HepG2 (cell line): Measurements from ENCODE around the gene C1S. TPM values are rescaled to one million over a fixed set of nuclear protein-coding genes. Genes with fewer than 3 reads are reported as not detected.

Experiments used
- ATAC-seq: fragments of 200-7000 bp; cut with Tn5 transposase; 3 replicates; pipeline ENCODE4 v1.9.1; 2020; ENCODE audit warnings: mild to moderate bottlenecking, moderate library complexity
- BruUV-seq: library from RNA; stranded (reverse); fragments of 400-500 nt; replicated peaks from 2 replicates; lab custom pipeline; 2021; lab: Mats Ljungman, UMichigan
- CTCF ChIA-PET: fragments of 300-600 bp; formaldehyde crosslinking; extraction: SDS; loops from one replicate; lab custom pipeline; 2021; ENCODE audit warnings: low total read pairs, inconsistent platforms, low intra/inter-chr PET ratio; lab: Yijun Ruan, JAX
- POLR2A ChIA-PET: fragments of 350-600 bp; sonication (Branson Sonifier 250); formaldehyde crosslinking; loops from one replicate; lab custom pipeline; 2020; ENCODE audit warnings: antibody characterized with exemption, inconsistent platforms; lab: Yijun Ruan, JAX
- DNase-seq: peaks from one replicate; pipeline ENCODE4 v3.0.0-alpha.2; 2015; ENCODE audit warnings: low spot score
- FAIRE-seq: peaks from 3 replicates; lab custom pipeline; 2011; peaks lifted over from hg19 to GRCh38; lab: Jason Lieb, UNC
- H2AFZ ChIP-seq: one replicate; pipeline ENCODE4 v1.6.1; 2011; ENCODE audit warnings: low read length, inconsistent platforms
- H3K27ac ChIP-seq: fragments of 300-600 bp; 3 replicates; pipeline ENCODE4 v1.8.0; 2011; ENCODE audit warnings: mixed run types, mild to moderate bottlenecking, mixed read lengths, low read length, inconsistent platforms; ENCODE audit not compliant: insufficient read depth; ENCODE audit errors: extremely low read length
- H3K27me3 ChIP-seq, 2 experiments: fragments of 200-600 bp in 1 of 2; 2 replicates in 1 of 2; 3 replicates in 1 of 2; pipeline versions ENCODE4 v1.6.0 to v1.8.0; 2011; ENCODE audit warnings: low read length in 2 of 2, mild to moderate bottlenecking in 2 of 2, moderate library complexity in 2 of 2, inconsistent platforms in 1 of 2; ENCODE audit not compliant: insufficient read depth in 2 of 2, control insufficient read depth in 1 of 2
- H3K36me3 ChIP-seq, 2 experiments: fragments of 200-600 bp in 1 of 2; replicated peaks in 1 of 2; 2 replicates in 1 of 2; 3 replicates in 1 of 2; pipeline versions ENCODE4 v1.5.1 to v1.8.0; 2011; ENCODE audit warnings: low read length in 2 of 2, inconsistent platforms in 1 of 2; ENCODE audit not compliant: insufficient read depth in 2 of 2, control insufficient read depth in 1 of 2
- H3K4me1 ChIP-seq: 2 replicates; pipeline ENCODE4 v1.5.1; 2012; ENCODE audit warnings: low read length, inconsistent platforms; ENCODE audit not compliant: insufficient read depth
- H3K4me2 ChIP-seq: 2 replicates; pipeline ENCODE4 v1.6.0; 2011; ENCODE audit warnings: low read depth, low read length, inconsistent platforms
- H3K4me3 ChIP-seq, 3 experiments: fragments of 200-600 bp in 1 of 3; sonication (generic), shearing (Covaris generic) in 1 of 3; replicated peaks in 1 of 3; 2 replicates each; pipeline ENCODE4 v1.5.1; 2011 to 2016; ENCODE audit warnings: low read length in 3 of 3, inconsistent platforms in 2 of 3, low read depth in 2 of 3, mild to moderate bottlenecking in 2 of 3, control low read depth in 1 of 3, mixed read lengths in 1 of 3; ENCODE audit not compliant: insufficient read depth in 1 of 3
- H3K79me2 ChIP-seq: one replicate; pipeline ENCODE4 v1.6.1; 2011; ENCODE audit warnings: low read length, inconsistent platforms; ENCODE audit not compliant: insufficient read depth
- H3K9ac ChIP-seq: 2 replicates; pipeline ENCODE4 v1.6.0; 2011; ENCODE audit warnings: mild to moderate bottlenecking, low read depth, low read length, inconsistent platforms; ENCODE audit not compliant: insufficient read depth
- H3K9me3 ChIP-seq: 2 replicates; pipeline ENCODE4 v1.5.1; 2012; ENCODE audit warnings: mild to moderate bottlenecking, low read length
- H4K20me1 ChIP-seq: 2 replicates; pipeline ENCODE4 v1.6.0; 2011; ENCODE audit warnings: inconsistent platforms, mild to moderate bottlenecking, low read length, moderate library complexity; ENCODE audit not compliant: insufficient read depth
- MIXL1 ChIP-seq: IDR thresholded peaks from 2 replicates; pipeline ENCODE4 v1.6.1; 2016
- MNT ChIP-seq: fragments of 450-650 bp; IDR thresholded peaks from 2 replicates; pipeline ENCODE4 v1.6.1; 2016
- PRDM15 ChIP-seq: sonication (generic); formaldehyde crosslinking; IDR thresholded peaks from 2 replicates; pipeline ENCODE4 v1.4.0; 2020; ENCODE audit warnings: missing genetic modification reagents
- RAD51 ChIP-seq: fragments of 450-650 bp; IDR thresholded peaks from 2 replicates; pipeline ENCODE4 v1.6.1; 2016; ENCODE audit warnings: borderline replicate concordance
- RFX1 ChIP-seq: fragments of 450-650 bp; IDR thresholded peaks from 2 replicates; pipeline ENCODE4 v1.6.1; 2017
- SRSF1 ChIP-seq: fragments of 200-400 bp; formaldehyde crosslinking; optimal IDR thresholded peaks from 2 replicates; pipeline ENCODE3; 2017; ENCODE audit warnings: mild to moderate bottlenecking, low read depth, low read length, moderate library complexity
- THAP11 ChIP-seq: IDR thresholded peaks from 2 replicates; pipeline ENCODE4 v1.6.1; 2016; ENCODE audit warnings: missing biosample characterization, missing genetic modification reagents
- ZFP36 ChIP-seq: fragments of 150-350 bp; IDR thresholded peaks from 2 replicates; pipeline ENCODE4 v1.6.1; 2018; ENCODE audit warnings: borderline replicate concordance, low read length, low read depth; ENCODE audit not compliant: partially characterized antibody
- ZMAT3 ChIP-seq: sonication (generic); formaldehyde crosslinking; conservative IDR thresholded peaks from 2 replicates; pipeline ENCODE4 v1.7.0; 2021; ENCODE audit warnings: missing genetic modification reagents
- ZNF605 ChIP-seq: sonication (generic); formaldehyde crosslinking; IDR thresholded peaks from 2 replicates; pipeline ENCODE4 v1.8.0; 2022; ENCODE audit warnings: mild to moderate bottlenecking, missing genetic modification reagents
- ZNF746 ChIP-seq: sonication (generic); formaldehyde crosslinking; IDR thresholded peaks from 2 replicates; pipeline ENCODE4 v1.8.0; 2022; ENCODE audit warnings: mild to moderate bottlenecking, missing genetic modification reagents
- ZSCAN21 ChIP-seq: sonication (generic); formaldehyde crosslinking; IDR thresholded peaks from 2 replicates; pipeline ENCODE4 v1.8.0; 2022; ENCODE audit warnings: mild to moderate bottlenecking, missing genetic modification reagents, moderate library complexity, borderline replicate concordance
- ZSCAN29 ChIP-seq: sonication (generic); formaldehyde crosslinking; conservative IDR thresholded peaks from 2 replicates; pipeline ENCODE4 v1.4.0; 2020; ENCODE audit warnings: mild to moderate bottlenecking, missing genetic modification reagents
- WGBS: methylation state at CpG from one replicate; pipeline ENCODE4 v1.1.6; 2017; ENCODE audit warnings: low lambda C conversion rate; 5-methylcytosine and 5-hydroxymethylcytosine counted together
- in situ Hi-C: cut with HindIII; loops from 2 replicates; pipeline ENCODE4 v1.10.0; 2017; ENCODE audit warnings: low pct_unique_long_range_greater_than_20kb; ENCODE audit not compliant: extremely low pct_ligation_motif_present
- intact Hi-C: fragments of 100-400 bp; cut with micrococcal nuclease; formaldehyde crosslinking; loops from one replicate; pipeline ENCODE4 v1.10.0; 2022; ENCODE audit not compliant: unreplicated experiment
- polyA plus RNA-seq, 8 experiments: library from polyadenylated mRNA; depleted of rRNA in 3 of 8; stranded (reverse) in 7 of 8; unstranded in 1 of 8; fragments of >200 nt; fragmentation: Illumina TruSeq in 4 of 8; extraction: Trizol in 4 of 8; gene quantifications; 2 replicates each; pipeline versions ENCODE4 v1.2.1 to v1.2.3, GENCODE V29; 2011 to 2016; ENCODE audit warnings: low read depth in 4 of 8, missing spikeins in 1 of 8, mixed read lengths in 1 of 8; ENCODE audit not compliant: insufficient read depth in 1 of 8
- total RNA-seq, 5 experiments: library from RNA; depleted of rRNA; stranded (reverse); fragments of >200 nt; fragmentation: Illumina TruSeq; extraction: Trizol; gene quantifications; 2 replicates each; pipeline ENCODE4 v1.2.3, GENCODE V29; 2016; ENCODE audit warnings: low read depth in 1 of 5
- TF ChIP-seq, protein P1 (sequence below): sonication (generic); formaldehyde crosslinking; IDR thresholded peaks from 2 replicates; pipeline ENCODE4 v1.4.0; 2020; ENCODE audit warnings: missing genetic modification reagents

C1S gene
- total and polyA plus RNA-seq, 2 of the 13 experiments (the other 11 are each of a cell fraction or from before 2014, with no cell fraction given): 14.5 to 18.2 TPM

- H3K4me1 ChIP-seq: peaks cover 27% of the 10 kb centered on the region
- ChIA-PET CTCF (interaction anchor here (0.6 to 1.9 kb wide), 5 partner anchors 21 to 170 kb away, joined by 3 to 12 read pairs (median 4); partner anchors contain the start of genes C12orf57, C1S and RNU7-1), POLR2A (interaction anchor here (1.2 kb wide), 1 partner anchor 187 kb away, joined by 3 read pairs; no protein-coding TSS in a partner anchor)
- no peak overlapping the region for H2AFZ ChIP-seq
- BruUV-seq: no TSS peak
- ATAC-seq: no peak
- no peak overlapping the region for H3K27ac ChIP-seq
- peaks cover 3 to 5% of the 10 kb centered on the region in 2 experiments; a peak in 4 of 5 replicates for H3K36me3 ChIP-seq
- H3K9me3 ChIP-seq: no peaks in the 10 kb centered on the region
- intact Hi-C loops (loop anchor here (5.0 kb wide), 1 partner anchor 187 kb away; the partner anchor contains the start of gene ATN1), in situ Hi-C loops (loop anchor here (10.0 kb wide), 2 partner anchors 49 to 169 kb away; partner anchors contain the start of genes C12orf57, C1S and RNU7-1)
- no peaks in the 10 kb centered on the region for H4K20me1 ChIP-seq
- no peaks in the 10 kb centered on the region for H3K27me3 ChIP-seq
- no peak for TF ChIP-seq ZMAT3 (CRISPR knock-in tag)
- no peak for TF ChIP-seq ZFP36
- no peak for TF ChIP-seq RAD51
- TF ChIP-seq ZNF746 (CRISPR knock-in tag): no peak
- no peak for TF ChIP-seq ZSCAN21 (CRISPR knock-in tag)
- TF ChIP-seq RFX1: no peak
- no peak for TF ChIP-seq MIXL1 (CRISPR knock-in tag)
- TF ChIP-seq ZNF605 (CRISPR knock-in tag): no peak
- TF ChIP-seq, protein P1, sequence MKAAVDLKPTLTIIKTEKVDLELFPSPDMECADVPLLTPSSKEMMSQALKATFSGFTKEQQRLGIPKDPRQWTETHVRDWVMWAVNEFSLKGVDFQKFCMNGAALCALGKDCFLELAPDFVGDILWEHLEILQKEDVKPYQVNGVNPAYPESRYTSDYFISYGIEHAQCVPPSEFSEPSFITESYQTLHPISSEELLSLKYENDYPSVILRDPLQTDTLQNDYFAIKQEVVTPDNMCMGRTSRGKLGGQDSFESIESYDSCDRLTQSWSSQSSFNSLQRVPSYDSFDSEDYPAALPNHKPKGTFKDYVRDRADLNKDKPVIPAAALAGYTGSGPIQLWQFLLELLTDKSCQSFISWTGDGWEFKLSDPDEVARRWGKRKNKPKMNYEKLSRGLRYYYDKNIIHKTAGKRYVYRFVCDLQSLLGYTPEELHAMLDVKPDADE (CRISPR knock-in tag): no peak
- TF ChIP-seq THAP11 (CRISPR knock-in tag): no peak
- no peak for TF ChIP-seq ZSCAN29
- no peak for TF ChIP-seq MNT
- TF ChIP-seq PRDM15 (CRISPR knock-in tag): no peak
- TF ChIP-seq SRSF1: no peak
- no peaks in the 10 kb centered on the region for H3K79me2 ChIP-seq
- no peak for FAIRE-seq
- 96% methylated on average over 11 of the region's 11 CpGs for WGBS
- H3K4me3 ChIP-seq: no peak overlapping the region
- no peak overlapping the region for H3K4me2 ChIP-seq
- no peak for DNase-seq
- no peak overlapping the region for H3K9ac ChIP-seq
These were observed 53.5 kb downstream of the C1S start for GRCh38 chr12:7114008-7114407.
